GM19328 (cell line): ENCODE results near the gene ZBTB39.
"Not testable (repeated sequence)": the region's sequence is repeated elsewhere in the genome, so short reads cannot be mapped to it uniquely, and the experiment has no call there.

ENCODE experiments used
- ATAC-seq: cut with Tn5 transposase; IDR thresholded peaks from one replicate; pipeline ENCODE4 v1.9.1; 2021; ENCODE audit warnings: mild to moderate bottlenecking, moderate library complexity; ENCODE audit not compliant: unreplicated experiment

ZBTB39 gene

DNA sequence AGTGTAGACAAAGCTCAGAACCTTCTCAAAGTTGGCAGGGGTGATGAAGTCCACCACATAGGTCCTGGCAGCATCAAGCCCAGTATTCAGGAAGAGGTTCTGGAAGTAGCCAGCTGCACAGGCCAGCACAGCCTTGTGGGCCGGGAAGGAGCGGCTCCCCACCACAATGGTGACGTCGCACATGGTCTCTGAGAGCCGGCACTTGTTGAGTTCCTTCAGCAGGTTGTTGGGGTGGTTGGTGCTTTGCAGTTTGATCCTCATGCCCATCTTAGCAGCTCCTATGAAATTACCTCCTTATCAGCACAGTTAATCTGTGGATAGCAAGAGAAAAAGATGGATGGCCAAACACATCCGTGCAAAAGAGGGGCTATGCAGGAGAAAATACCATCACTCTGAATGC, 1.7 kb downstream of the ZBTB39 start:
- no peak for ATAC-seq

- ATAC-seq = no peak
Observed at GRCh38 chr12:57003395-57003794, 3.0 kb downstream of the ZBTB39 start.

GRCh38 chr12:57001448-57001906, 4.9 kb downstream of the ZBTB39 start:
- ATAC-seq = no peak

DNA sequence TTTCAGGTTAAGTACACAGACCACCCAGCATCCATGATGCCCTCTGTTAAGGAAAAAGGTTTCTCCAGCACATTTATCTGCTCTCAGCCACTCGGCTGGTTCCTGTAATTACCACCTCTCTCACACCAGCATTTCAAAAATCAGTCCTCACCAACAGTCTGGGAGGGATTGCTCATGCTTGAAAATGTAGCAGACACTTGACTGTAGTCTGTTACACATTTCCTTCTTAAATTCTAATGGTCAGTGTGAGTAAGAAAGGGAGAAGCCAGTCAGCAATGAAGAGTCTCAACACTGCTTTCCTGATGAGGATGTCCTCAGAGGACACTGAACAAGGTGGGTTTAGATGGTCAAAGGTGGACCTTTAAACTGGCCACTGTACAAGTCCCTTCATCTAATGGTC, 6.0 kb downstream of the ZBTB39 start:
- ATAC-seq = no peak

GRCh38 chr12:56999456-56999855, 6.9 kb downstream of the ZBTB39 start:
- ATAC-seq = no peak

DNA sequence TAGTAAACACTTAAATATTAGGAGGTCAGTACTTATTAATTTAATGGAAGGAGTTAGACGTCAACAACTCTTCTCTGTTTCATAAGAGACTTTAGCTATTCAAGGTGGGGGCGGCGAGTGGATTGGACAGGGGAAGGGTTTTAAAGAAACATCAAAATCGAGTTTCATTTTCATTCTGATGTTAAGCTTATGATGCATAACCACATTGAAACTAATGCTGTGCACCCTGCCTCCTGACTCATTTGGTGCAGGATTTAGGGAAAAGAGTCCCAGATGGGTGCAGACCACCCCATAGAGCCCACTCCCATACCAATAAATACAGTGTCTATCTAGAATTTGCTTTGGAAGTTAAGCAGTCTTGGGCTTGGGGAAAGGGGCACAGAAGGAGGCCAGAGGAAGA, 7.4 kb downstream of the ZBTB39 start:
- ATAC-seq = peak; percentile 60

DNA sequence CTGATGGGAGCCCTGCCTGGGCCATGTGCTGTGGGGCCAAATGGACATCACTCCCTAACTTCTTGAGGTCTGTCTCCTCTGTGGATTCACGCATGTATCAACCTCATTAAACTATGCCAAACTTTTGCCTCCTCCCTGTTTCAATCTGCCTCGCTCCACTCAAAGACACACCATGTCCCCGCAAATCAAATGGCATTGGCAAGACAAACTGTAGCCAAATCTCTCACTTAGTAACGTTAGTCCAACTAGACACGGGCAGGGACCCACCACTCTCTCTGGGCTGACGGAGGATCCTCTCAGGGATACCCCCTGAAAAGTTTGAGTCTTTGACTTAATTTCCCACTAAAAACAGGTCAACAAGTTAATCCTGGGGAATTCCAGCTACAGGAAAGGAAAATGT, 8.0 kb downstream of the ZBTB39 start:
- ATAC-seq = no peak

GRCh38 chr12:56996793-56997545, 9.4 kb downstream of the ZBTB39 start:
- ATAC-seq = no peak

- no peak for ATAC-seq
Observed at GRCh38 chr12:56995930-56996496, 10.3 kb downstream of the ZBTB39 start.

DNA sequence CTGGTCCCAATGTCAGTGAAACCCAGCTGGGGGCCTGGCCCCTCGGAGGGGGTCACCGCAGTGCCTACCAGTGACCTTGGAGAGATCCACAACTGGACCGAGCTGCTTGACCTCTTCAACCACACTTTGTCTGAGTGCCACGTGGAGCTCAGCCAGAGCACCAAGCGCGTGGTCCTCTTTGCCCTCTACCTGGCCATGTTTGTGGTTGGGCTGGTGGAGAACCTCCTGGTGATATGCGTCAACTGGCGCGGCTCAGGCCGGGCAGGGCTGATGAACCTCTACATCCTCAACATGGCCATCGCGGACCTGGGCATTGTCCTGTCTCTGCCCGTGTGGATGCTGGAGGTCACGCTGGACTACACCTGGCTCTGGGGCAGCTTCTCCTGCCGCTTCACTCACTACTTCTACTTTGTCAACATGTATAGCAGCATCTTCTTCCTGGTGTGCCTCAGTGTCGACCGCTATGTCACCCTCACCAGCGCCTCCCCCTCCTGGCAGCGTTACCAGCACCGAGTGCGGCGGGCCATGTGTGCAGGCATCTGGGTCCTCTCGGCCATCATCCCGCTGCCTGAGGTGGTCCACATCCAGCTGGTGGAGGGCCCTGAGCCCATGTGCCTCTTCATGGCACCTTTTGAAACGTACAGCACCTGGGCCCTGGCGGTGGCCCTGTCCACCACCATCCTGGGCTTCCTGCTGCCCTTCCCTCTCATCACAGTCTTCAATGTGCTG, 11.0 kb downstream of the ZBTB39 start:
- no peak for ATAC-seq

DNA sequence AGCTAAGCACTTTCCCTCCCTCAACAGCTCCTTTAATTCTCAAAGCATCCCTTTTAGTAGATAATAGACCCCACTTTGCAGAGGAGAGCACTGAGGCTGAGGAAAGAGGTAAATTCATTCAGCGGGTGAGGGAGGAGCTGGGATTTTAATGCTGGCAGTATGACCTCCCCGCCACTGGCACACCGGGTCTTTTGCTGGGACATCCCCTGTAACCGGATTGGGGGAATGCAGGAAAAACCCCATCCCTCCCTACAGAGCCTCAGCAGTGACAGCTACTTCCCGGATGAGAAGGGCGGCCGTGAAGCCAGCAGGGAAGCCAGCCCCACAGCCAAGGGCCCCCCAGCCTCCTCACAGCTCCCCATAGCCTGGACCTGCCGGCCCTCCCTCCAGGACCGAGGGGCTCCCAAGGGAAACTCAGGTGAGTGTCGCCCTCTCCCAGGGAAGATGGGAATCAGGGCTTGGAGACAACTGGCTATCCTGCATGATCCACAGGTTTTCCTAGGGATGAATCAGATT, 12.1 kb downstream of the ZBTB39 start:
- ATAC-seq = no peak

DNA sequence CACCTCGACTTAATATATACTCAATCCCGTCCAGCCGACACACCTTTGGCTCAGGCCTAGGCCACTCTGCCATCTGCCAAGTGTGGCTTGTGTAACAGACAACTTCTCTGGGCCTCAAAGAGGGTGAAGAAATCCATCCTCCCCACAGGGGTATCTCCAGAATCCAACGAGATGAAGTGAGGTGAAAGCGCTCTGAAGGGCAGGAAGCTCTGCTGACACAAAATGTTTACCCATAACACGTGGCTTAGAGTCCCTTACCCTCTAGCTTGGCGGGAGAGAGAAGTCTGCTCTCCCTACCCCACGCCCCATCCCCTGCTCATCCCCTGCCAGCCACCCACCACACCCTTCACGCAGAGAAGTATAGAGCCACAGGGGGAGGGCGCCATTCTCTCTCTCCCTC, 13.0 kb downstream of the ZBTB39 start:
- no peak for ATAC-seq

DNA sequence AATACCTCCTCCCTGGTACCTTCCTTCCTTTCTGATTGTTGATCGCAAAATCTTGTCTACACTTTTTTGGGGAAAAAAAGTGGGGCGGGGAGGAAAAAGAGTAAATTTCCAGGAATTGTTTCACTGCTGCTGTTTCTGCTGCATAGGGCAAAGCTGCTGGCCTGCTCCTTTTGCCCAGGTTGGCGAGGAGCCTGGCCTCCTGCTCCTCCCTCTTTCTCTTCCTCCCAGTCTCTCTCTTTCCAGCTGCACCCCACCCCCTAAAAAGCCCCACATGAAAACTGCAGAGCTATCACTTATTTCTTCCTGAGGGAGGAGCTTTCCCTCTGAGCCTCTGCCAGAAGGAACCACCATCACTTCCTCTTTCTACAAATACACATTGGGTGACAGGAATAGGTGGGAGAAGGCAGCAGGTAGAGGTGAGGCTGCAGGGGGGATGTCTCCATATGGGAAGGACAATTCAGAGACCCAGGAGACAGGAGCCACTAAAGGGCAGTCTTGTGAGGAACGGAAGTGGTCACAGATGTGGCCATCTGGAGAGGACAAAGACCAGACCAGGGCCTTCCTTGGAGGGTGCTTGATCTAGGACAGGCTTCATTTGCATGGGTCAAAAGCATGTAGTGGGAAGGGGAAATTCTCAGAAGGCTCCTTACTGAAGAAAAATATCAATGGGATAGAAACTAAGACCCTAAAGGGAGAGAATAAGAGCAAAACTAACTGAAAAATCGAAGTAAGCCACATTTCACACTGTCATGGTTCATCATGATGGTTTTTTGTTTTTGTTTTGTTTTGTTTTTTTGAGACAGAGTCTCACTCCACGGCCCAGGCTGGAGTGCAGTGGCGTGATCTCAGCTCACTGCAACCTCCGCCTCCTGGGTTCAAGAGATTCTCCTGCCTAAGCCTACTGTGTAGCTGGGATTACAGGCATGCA, 14.8 kb downstream of the ZBTB39 start:
- ATAC-seq = no peak

- no peak for ATAC-seq
Observed at GRCh38 chr12:56990648-56991318, 15.6 kb downstream of the ZBTB39 start.

GRCh38 chr12:56989861-56990610, 16.3 kb downstream of the ZBTB39 start:
- no peak for ATAC-seq

- ATAC-seq = no peak
Observed at GRCh38 chr12:56988207-56988739, 18.1 kb downstream of the ZBTB39 start.

GRCh38 chr12:56987551-56988053, 18.7 kb downstream of the ZBTB39 start:
- no peak for ATAC-seq

- ATAC-seq = no peak
Observed at GRCh38 chr12:56987011-56987410, 19.3 kb downstream of the ZBTB39 start.

DNA sequence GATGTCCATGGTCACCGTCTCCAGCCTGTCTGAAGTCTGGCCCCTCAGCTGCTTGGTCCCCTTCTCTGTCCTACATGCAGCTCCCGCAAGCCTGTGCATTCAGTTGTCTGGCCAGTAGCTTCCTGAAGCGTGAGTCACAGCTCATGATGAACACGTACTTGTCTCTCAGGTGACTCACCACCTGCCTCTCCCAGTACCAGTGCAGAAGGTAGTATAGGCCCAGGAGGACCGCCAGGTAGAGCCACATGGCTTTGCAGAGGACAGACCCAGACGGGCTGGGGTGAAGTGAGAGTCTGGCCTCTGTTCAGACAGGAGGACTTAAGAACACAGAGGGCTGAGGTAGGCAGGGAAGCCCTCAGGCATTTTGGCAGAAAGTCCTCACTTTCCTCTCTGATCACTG, 20.6 kb downstream of the ZBTB39 start:
- ATAC-seq = not testable (repeated sequence)
